K562 (cell line): ENCODE results near the gene AFDN. TPM values are rescaled to one million over a fixed set of nuclear protein-coding genes. Genes with fewer than 3 reads are reported as not detected.
A peak's percentile ranks its signal among the peaks of the same experiment; 100 is the strongest.

Source experiments
- ATAC-seq: fragments of 200-7000 bp; cut with Tn5 transposase; 3 replicates; pipeline ENCODE4 v1.9.1; 2020; ENCODE audit warnings: moderate library complexity
- BruUV-seq: library from RNA; stranded (reverse); fragments of 400-500 nt; replicated peaks from 2 replicates; lab custom pipeline; 2021; lab: Mats Ljungman, UMichigan
- CTCF ChIA-PET: fragments of 300-600 bp; formaldehyde crosslinking; extraction: SDS; loops from one replicate; lab custom pipeline; 2021; ENCODE audit warnings: low intra/inter-chr PET ratio; lab: Yijun Ruan, JAX
- POLR2A ChIA-PET: fragments of 300-600, 350-650 bp; sonication (Branson Sonifier 250); formaldehyde crosslinking; extraction: SDS; loops from one replicate; lab custom pipeline; 2021; ENCODE audit warnings: antibody characterized with exemption, inconsistent platforms; lab: Yijun Ruan, JAX
- DNase-seq, 4 experiments: peaks; one replicate each; pipeline versions ENCODE4 v3.0.0 to v3.0.0-alpha.2; 2011 to 2018; ENCODE audit warnings: low spot score in 3 of 4, mixed read lengths in 3 of 4; ENCODE audit errors: extremely low read depth in 1 of 4
- FAIRE-seq: peaks from 2 replicates; lab custom pipeline; 2011; peaks lifted over from hg19 to GRCh38; lab: Jason Lieb, UNC
- H2AFZ ChIP-seq: 2 replicates; pipeline ENCODE4 v1.6.0; 2011; ENCODE audit warnings: low read depth, low read length, control low read depth, inconsistent platforms
- H3K27ac ChIP-seq: fragments of 200-600 bp; 3 replicates; pipeline ENCODE4 v1.8.0; 2011; ENCODE audit warnings: low read depth, mild to moderate bottlenecking, control low read depth, inconsistent platforms, low read length, moderate library complexity, mixed read lengths; ENCODE audit errors: extremely low read depth
- H3K27me3 ChIP-seq, 2 experiments: fragments of 300-600 bp in 1 of 2; 2 replicates in 1 of 2; 3 replicates in 1 of 2; pipeline versions ENCODE4 v1.6.0 to v1.8.0; 2011; ENCODE audit warnings: inconsistent platforms in 2 of 2, low read length in 2 of 2, mild to moderate bottlenecking in 1 of 2, mixed read lengths in 1 of 2, moderate library complexity in 1 of 2; ENCODE audit not compliant: control insufficient read depth in 2 of 2, insufficient read depth in 2 of 2
- H3K36me3 ChIP-seq: fragments of 300-600 bp; 3 replicates; pipeline ENCODE4 v1.8.0; 2011; ENCODE audit warnings: mild to moderate bottlenecking, low read length, inconsistent platforms; ENCODE audit not compliant: control insufficient read depth, insufficient read depth
- H3K4me1 ChIP-seq, 2 experiments: fragments of 200-600 bp in 1 of 2; replicated peaks in 1 of 2; 2 replicates in 1 of 2; 3 replicates in 1 of 2; pipeline versions ENCODE4 v1.5.1 to v1.8.0; 2011; ENCODE audit warnings: inconsistent platforms in 2 of 2, low read length in 2 of 2, mild to moderate bottlenecking in 1 of 2, mixed read lengths in 1 of 2, moderate library complexity in 1 of 2; ENCODE audit not compliant: control insufficient read depth in 2 of 2, insufficient read depth in 2 of 2
- H3K4me2 ChIP-seq: 2 replicates; pipeline ENCODE4 v1.6.1; 2011; ENCODE audit warnings: low read length, control low read depth, inconsistent platforms, mixed read lengths; ENCODE audit not compliant: insufficient read depth
- H3K4me3 ChIP-seq: fragments of 200-600 bp; sonication (generic), shearing (Covaris generic); 2 replicates; pipeline ENCODE4 v1.5.1; 2016; ENCODE audit warnings: control low read depth, inconsistent platforms
- H3K79me2 ChIP-seq: fragments of 200-600 bp; 3 replicates; pipeline ENCODE4 v1.8.0; 2011; ENCODE audit warnings: low read length, inconsistent platforms; ENCODE audit not compliant: control insufficient read depth, insufficient read depth
- H3K9ac ChIP-seq, 2 experiments: 2 replicates each; pipeline versions ENCODE4 v1.6.0 to v1.6.1; 2011; ENCODE audit warnings: low read depth in 2 of 2, low read length in 2 of 2, control low read depth in 1 of 2, inconsistent platforms in 1 of 2, mild to moderate bottlenecking in 1 of 2, mixed read lengths in 1 of 2; ENCODE audit not compliant: insufficient read depth in 1 of 2
- H3K9me1 ChIP-seq: one replicate; pipeline ENCODE4 v1.6.0; 2011; ENCODE audit warnings: inconsistent platforms, mild to moderate bottlenecking, low read length, moderate library complexity; ENCODE audit not compliant: control insufficient read depth, insufficient read depth
- H3K9me3 ChIP-seq: replicated peaks from 2 replicates; pipeline ENCODE4 v1.5.1; 2011; ENCODE audit warnings: low read depth, low read length, inconsistent platforms; ENCODE audit not compliant: control insufficient read depth, insufficient read depth
- H4K20me1 ChIP-seq: replicated peaks from 2 replicates; pipeline ENCODE4 v1.6.1; 2011; ENCODE audit warnings: low read length, inconsistent platforms, mixed read lengths; ENCODE audit not compliant: control insufficient read depth, insufficient read depth
- ARID1B ChIP-seq: fragments of 450-650 bp; IDR thresholded peaks from 2 replicates; pipeline ENCODE4 v1.6.1; 2016; ENCODE audit warnings: antibody characterized with exemption, mild to moderate bottlenecking, inconsistent platforms
- CTCFL ChIP-seq: IDR thresholded peaks from 2 replicates; pipeline ENCODE4 v1.6.1; 2011; ENCODE audit warnings: borderline replicate concordance, low read depth, mild to moderate bottlenecking, moderate library complexity, low read length; ENCODE audit not compliant: insufficient read depth, poor library complexity, severe bottlenecking
- EZH2 ChIP-seq: IDR thresholded peaks from 2 replicates; pipeline ENCODE4 v1.6.1; 2012; ENCODE audit warnings: low read depth, mild to moderate bottlenecking, inconsistent platforms, low read length, borderline replicate concordance
- FOXA3 ChIP-seq, 2 experiments: fragments of 450-650 bp in 1 of 2; sonication (generic) in 1 of 2; formaldehyde crosslinking; IDR thresholded peaks in 1 of 2; conservative IDR thresholded peaks in 1 of 2; 2 replicates each; pipeline versions ENCODE4 v1.4.0 to v1.8.0; 2020 to 2022; ENCODE audit warnings: mild to moderate bottlenecking in 2 of 2, missing genetic modification reagents in 1 of 2
- HINFP ChIP-seq: fragments of 450-650 bp; conservative IDR thresholded peaks from 2 replicates; pipeline ENCODE4 v1.6.1; 2016; ENCODE audit warnings: missing genetic modification characterization, low read depth, mild to moderate bottlenecking, control low read depth, missing compliant biosample characterization
- HNRNPLL ChIP-seq: fragments of 200-400 bp; formaldehyde crosslinking; IDR thresholded peaks from 2 replicates; pipeline ENCODE4 v1.6.1; 2017; ENCODE audit warnings: low read length, low read depth, mild to moderate bottlenecking; ENCODE audit not compliant: poor library complexity, severe bottlenecking
- RNF2 ChIP-seq: sonication (generic); IDR thresholded peaks from 2 replicates; pipeline ENCODE4 v1.6.1; 2016
- SAP30 ChIP-seq: fragments of 200-600 bp; sonication (generic); IDR thresholded peaks from 2 replicates; pipeline ENCODE4 v1.6.1; 2012; ENCODE audit warnings: borderline replicate concordance, low read depth, mild to moderate bottlenecking, moderate library complexity, low read length, control low read depth, inconsistent platforms; ENCODE audit not compliant: insufficient read depth, poor library complexity, severe bottlenecking
- SMARCA4 ChIP-seq: fragments of 450-650 bp; IDR thresholded peaks from 2 replicates; pipeline ENCODE4 v1.6.1; 2016
- ZBTB7A ChIP-seq: IDR thresholded peaks from 2 replicates; pipeline ENCODE4 v1.6.1; 2011; ENCODE audit warnings: low read depth, mild to moderate bottlenecking, low read length, moderate library complexity, borderline replicate concordance; ENCODE audit not compliant: control insufficient read depth
- ZNF24 ChIP-seq: fragments of 450-650 bp; IDR thresholded peaks from 2 replicates; pipeline ENCODE4 v1.6.1; 2016
- ZNF639 ChIP-seq, 2 experiments: fragments of 200-800 bp in 1 of 2; sonication (Bioruptor generic) in 1 of 2; sonication (generic) in 1 of 2; formaldehyde crosslinking in 1 of 2; IDR thresholded peaks in 1 of 2; conservative IDR thresholded peaks in 1 of 2; 2 replicates each; pipeline versions ENCODE4 v1.5.0 to v1.6.1; 2016 to 2020; ENCODE audit warnings: missing compliant biosample characterization in 1 of 2, missing genetic modification characterization in 1 of 2, missing genetic modification reagents in 1 of 2
- WGBS: fragments of 100-300 bp; shearing (Covaris generic); methylation state at CpG from one replicate; pipeline ENCODE4 v1.1.6; 2016; ENCODE audit warnings: low coverage, mixed read lengths; ENCODE audit not compliant: insufficient coverage; ENCODE audit errors: missing lambda C conversion rate; 5-methylcytosine and 5-hydroxymethylcytosine counted together
- in situ Hi-C: fragments of 300-500 bp; cut with MboI; formaldehyde crosslinking; loops from 4 replicates; pipeline ENCODE4 v1.15.0; 2018; ENCODE audit warnings: inconsistent platforms, mixed read lengths
- intact Hi-C: fragments of 100-400 bp; cut with micrococcal nuclease; formaldehyde crosslinking; loops from 2 replicates; pipeline ENCODE4 v1.14.2; 2022
- polyA plus RNA-seq, 8 experiments: library from polyadenylated mRNA; depleted of rRNA in 4 of 8; stranded (reverse) in 5 of 8; unstranded in 3 of 8; fragments of >200 nt; fragmentation: Nextera tagmentation in 2 of 8; fragmentation: Illumina TruSeq in 1 of 8; extraction: Ambion mirVana in 2 of 8; extraction: Trizol in 1 of 8; gene quantifications; 2 replicates each; pipeline versions ENCODE4 v1.2.1 to v1.2.3, GENCODE V29; 2011 to 2014; ENCODE audit warnings: inconsistent platforms in 1 of 8, missing spikeins in 1 of 8
- total RNA-seq, 7 experiments: library from RNA; depleted of rRNA in 6 of 7; stranded (reverse); fragments of >200 nt in 6 of 7; fragmentation: Illumina TruSeq in 2 of 7; extraction: Trizol in 2 of 7; gene quantifications; 2 replicates each; pipeline versions ENCODE4 v1.2.1 to v1.2.3, GENCODE V29; 2011 to 2021; ENCODE audit warnings: low replicate concordance in 1 of 7

AFDN gene
- total and polyA plus RNA-seq, 9 of the 15 experiments (the other 6 are each of a cell fraction or from before 2014, with no cell fraction given), result 7.2 to 129 (median 105) TPM

- Histone ChIP-seq H3K4me3 (no peak overlapping the region), H3K27me3 (no peaks in the 10 kb centered on the region), H3K79me2 (peaks cover 100% of the 10 kb centered on the region), H3K4me1 (peaks cover 9 to 70% of the 10 kb centered on the region in 2 experiments), H3K27ac (peak overlapping the region; percentile 85), H2AFZ (peak overlapping the region; percentile 58), H3K9me1 (peaks cover 4% of the 10 kb centered on the region), H3K9me3 (no peaks in the 10 kb centered on the region), H3K36me3 (peaks cover 6% of the 10 kb centered on the region; the same call in 2 of the 3 replicates), H4K20me1 (peaks cover 17% of the 10 kb centered on the region), H3K4me2 (peak overlapping the region; percentile 79), H3K9ac (peak overlapping the region; percentile 23 to 78; a peak in 3 of 4 replicates)
- POLR2A ChIA-PET, result interaction anchor here (0.5 to 3.5 kb wide), 7 partner anchors 10 to 34 kb away, joined by 3 to 45 read pairs (median 8); partner anchors contain the start of gene AFDN
- WGBS, result 13% methylated on average over 6 of the region's 6 CpGs
- BruUV-seq, result no TSS peak
- DNase-seq (peak in 1 of 4 experiments; percentile 67), ATAC-seq (peak; percentile 75), FAIRE-seq (no peak)
- in situ Hi-C loops (no loop called here), intact Hi-C loops (loop anchor here (2.0 to 5.0 kb wide), 2 partner anchors 17 to 58 kb away; no protein-coding TSS in a partner anchor)
- CTCF ChIA-PET, result no interaction called here
- peak; percentile 29 for TF ChIP-seq HNRNPLL
- TF ChIP-seq CTCFL, result no peak
- TF ChIP-seq ARID1B, result 0 out of 2 replicates have a peak, but pooled peaks have one; percentile 1
- TF ChIP-seq RNF2, result no peak
- peak; percentile 20; the same call in 1 of the 2 replicates for TF ChIP-seq SMARCA4
- 0 out of 4 replicates have a peak, but pooled peaks of 1 of the 2 experiments have one; percentile 48 for TF ChIP-seq ZNF639 (CRISPR knock-in tag; conservative IDR thresholded peaks at IDR 0.05 in 1 of 2, IDR thresholded peaks at IDR 0.05 in 1 of 2)
- TF ChIP-seq EZH2, result no peak
- TF ChIP-seq ZNF24, result 0 out of 2 replicates have a peak, but pooled peaks have one; percentile 6
- TF ChIP-seq SAP30, result peak; percentile 24
- TF ChIP-seq ZBTB7A, result no peak
- 0 out of 4 replicates have a peak, but pooled peaks of 1 of the 2 experiments have one; percentile 16 for TF ChIP-seq FOXA3 (CRISPR knock-in tag; conservative IDR thresholded peaks at IDR 0.05 in 1 of 2, IDR thresholded peaks at IDR 0.05 in 1 of 2)
- TF ChIP-seq HINFP (tag), result no peak
Measured at GRCh38 chr6:167839755-167840154, 13.0 kb downstream of the AFDN start.
